GM12872 (cell line): ENCODE data around the gene ZSCAN2.

Source experiments
- TF ChIP-seq, protein P1 (sequence below): IDR thresholded peaks from 3 replicates; pipeline ENCODE4 v1.5.1; 2011; ENCODE audit warnings: low read depth, mild to moderate bottlenecking, low read length, moderate library complexity; ENCODE audit not compliant: insufficient read depth

The ZSCAN2 gene

DNA sequence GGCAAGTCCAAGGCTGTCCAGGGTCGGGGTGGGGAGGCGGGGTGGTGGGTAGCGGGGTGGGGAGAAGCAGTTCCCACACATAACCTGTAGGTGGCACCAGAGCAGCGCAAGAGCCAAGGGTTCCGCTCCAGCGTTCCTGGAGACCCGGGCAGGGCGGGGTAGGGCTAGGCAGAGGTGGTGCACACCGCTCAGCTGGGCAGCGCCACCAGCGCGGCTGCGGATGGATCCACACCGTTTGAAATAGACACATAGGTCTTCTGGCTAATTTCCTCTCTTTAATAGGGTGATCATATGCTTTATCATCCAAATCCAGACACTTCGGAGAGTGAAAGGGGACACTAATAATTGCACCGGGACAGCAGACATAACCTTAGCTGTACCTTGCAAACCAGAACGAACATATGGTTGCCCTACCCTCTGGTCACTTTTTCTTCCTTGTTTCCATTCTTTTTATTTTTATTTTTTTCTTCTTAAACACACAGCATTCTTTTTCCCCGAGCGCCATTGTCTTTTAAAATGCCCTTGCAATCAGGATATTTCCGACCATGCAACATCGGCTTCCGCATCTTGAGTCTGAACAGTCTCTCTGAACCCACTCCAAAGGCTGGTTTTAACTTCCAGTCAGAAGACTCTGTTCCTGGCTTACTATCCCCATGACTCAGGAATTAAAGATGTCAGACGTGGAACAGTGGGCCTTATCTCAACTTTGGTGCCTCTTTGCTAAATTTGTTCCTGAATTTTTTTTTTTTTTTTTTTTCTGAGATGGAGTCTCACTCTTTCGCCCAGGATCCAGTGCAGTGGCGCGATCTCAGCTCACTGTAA, 12.5 kb upstream of the ZSCAN2 start:
- TF ChIP-seq, protein P1, sequence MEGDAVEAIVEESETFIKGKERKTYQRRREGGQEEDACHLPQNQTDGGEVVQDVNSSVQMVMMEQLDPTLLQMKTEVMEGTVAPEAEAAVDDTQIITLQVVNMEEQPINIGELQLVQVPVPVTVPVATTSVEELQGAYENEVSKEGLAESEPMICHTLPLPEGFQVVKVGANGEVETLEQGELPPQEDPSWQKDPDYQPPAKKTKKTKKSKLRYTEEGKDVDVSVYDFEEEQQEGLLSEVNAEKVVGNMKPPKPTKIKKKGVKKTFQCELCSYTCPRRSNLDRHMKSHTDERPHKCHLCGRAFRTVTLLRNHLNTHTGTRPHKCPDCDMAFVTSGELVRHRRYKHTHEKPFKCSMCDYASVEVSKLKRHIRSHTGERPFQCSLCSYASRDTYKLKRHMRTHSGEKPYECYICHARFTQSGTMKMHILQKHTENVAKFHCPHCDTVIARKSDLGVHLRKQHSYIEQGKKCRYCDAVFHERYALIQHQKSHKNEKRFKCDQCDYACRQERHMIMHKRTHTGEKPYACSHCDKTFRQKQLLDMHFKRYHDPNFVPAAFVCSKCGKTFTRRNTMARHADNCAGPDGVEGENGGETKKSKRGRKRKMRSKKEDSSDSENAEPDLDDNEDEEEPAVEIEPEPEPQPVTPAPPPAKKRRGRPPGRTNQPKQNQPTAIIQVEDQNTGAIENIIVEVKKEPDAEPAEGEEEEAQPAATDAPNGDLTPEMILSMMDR = peak; percentile 79

DNA sequence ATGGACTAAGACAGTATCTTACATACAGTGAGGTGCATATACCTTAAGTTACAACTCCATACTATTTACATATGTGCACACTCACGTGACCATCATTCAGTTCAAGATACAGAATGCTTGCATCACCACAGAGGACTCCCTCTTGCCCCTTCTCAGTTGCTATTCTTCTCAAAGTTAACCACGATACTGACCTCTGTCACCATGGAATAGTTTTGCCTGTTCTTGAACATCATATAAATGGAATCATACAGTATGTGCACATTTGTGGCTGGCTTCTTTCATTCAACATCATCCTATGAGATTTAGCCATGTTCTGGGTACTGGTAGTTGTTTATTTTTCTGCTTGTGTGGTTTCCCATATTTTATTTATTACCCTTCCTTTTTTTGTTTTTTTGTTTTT, 10.4 kb upstream of the ZSCAN2 start:
- TF ChIP-seq, protein P1 = no peak

DNA sequence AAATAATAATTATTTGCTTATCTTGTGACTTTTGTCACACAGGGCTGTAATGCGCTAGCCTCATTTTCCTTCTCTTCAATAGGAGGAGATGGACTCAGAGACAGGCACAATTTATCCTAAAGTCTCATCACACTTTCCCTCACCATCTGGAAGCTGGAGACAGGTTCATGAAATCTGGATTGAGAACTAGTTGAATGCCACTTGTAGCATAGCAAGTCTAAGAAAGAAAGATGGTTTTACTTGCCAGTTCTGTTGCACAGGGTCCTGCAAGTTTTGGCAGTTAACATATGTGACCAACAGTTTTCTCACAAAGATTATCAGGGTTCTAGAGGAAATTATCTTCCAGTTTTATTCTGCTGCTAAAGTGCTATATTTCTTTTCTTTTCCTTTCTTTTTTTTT, 9.0 kb upstream of the ZSCAN2 start:
- TF ChIP-seq, protein P1 = no peak

DNA sequence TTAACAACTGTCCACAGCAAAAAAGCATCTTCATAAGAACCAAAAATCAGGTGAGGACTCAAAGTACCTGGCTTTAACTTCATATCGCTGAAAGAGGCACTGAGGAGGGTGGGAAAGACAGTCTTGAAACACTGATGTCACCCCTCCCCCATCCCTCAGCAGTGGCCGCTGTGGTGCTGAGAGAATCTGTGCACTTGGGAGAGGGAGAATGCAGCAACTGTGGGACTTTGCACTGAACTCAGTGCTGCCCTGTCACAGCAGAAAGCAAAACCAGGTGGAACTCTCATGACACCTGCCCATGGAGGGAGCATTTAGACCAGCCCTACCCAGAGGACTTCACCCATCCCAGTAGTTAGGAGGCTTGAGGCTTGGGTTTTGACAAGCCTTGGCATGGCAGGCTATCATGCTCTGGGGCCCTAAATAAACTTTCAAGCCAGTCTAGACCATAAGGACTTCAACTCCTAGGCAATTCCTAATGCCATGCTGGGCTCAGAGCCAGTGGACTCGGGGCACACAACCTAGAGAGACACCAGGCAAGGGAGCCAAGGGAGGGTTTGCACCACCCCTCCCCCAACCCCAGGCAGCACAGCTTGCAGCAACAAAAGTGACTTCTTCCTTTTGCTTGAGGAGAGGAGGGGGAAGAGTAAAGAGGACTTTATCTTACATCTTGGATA, 6.1 kb upstream of the ZSCAN2 start:
- TF ChIP-seq, protein P1 = no peak

DNA sequence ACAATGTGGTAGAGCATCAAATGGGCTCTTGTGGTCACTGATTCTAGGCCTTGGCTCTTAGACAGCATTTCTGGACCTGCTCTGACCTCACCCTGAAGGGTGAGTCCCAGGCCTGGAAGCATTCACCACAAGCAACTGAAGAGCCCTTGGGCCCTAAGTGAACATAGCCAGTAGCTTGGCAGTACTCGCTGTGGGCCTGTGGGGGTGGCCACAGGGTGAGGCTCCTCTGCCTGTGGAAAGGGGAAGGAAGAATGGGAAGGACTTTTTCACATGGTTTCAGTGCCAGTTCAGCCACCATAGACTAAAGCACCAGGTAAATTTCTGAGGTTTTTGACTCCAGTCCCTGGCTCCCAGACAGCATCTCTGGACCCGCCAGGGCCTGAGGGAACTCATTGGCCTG, 5.1 kb upstream of the ZSCAN2 start:
- TF ChIP-seq, protein P1 = no peak

DNA sequence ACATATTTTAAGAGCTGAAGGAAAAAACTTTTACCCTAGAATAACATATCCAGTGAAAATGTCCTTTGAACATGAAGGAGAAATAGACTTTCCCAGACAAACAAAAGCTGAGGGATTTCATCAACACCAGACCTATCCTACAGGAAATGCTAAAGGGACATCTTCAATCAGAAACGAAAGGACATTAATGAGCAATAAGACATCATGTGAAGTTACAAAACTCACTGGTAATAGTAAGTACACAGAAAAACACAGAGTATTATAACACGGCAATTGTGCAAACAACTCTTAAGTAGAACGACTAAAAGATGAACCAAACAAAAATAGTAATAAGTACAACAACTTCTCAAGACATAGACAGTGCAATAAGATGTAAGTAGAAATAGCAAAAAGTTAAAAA, 3.5 kb upstream of the ZSCAN2 start:
- TF ChIP-seq, protein P1 = no peak

DNA sequence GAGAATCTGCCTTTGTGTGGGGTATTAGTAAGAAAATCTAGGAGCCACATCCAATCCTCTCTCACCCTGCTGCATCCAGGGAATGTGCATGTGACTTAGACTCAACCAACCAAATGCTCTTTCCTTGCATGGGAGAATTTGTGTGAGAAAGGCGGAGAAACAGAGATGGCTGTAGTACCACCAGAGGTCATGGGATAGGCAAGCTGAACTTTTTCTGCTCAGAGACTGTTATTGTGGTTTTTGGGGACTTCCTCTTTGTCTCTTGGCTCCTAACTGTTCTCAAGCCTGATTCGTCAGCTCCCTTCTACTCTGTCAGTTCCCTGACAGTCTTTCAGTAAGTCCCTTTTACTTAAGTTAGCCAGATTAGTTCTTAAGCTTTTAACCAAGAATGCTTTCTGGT, 2.6 kb upstream of the ZSCAN2 start:
- TF ChIP-seq, protein P1 = 0 out of 3 replicates have a peak, but pooled peaks have one; percentile 2
